GM23248 (cell line): ENCODE data around the gene METTL23.

Experiments
- EZH2 ChIP-seq: fragments of 200-600 bp; sonication (generic); IDR thresholded peaks from 2 replicates; pipeline ENCODE4 v1.6.1; 2018; ENCODE audit warnings: antibody characterized with exemption, mild to moderate bottlenecking; ENCODE audit not compliant: insufficient read depth, poor library complexity, severe bottlenecking
- EZH2phosphoT487 ChIP-seq: fragments of 200-600 bp; sonication (generic); IDR thresholded peaks from 2 replicates; pipeline ENCODE4 v1.6.1; 2018; ENCODE audit warnings: antibody characterized with exemption, moderate library complexity, mild to moderate bottlenecking, low read depth; ENCODE audit not compliant: insufficient read depth

DNA sequence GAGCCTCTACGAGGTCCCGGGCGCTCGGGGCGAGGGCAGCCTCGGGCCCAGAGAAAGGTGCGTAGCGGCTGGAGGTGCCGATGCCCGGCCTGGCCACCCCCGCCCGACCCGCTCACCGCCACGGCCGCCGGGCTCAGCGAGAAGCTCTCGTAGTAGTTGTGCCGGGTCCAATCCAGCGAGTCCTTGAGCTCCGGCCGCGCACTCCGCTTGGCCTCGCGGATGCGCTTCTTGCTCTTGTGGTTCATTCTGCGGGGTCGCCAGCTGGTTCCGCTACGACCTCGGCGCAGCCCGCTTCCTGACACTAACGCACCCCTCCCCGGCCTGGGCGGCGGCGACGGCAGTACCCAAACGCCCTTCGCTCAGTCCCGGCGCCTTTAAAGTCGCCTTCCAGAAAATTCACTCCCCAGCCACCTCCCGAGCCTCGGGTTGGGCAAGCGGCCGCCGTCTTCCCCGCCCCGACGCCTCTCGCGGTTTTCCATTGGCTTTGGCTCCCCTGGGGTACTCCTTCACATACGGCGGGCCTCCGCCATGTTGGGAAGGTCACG, 336 bp upstream of the METTL23 start, which contains the start of gene JMJD6:
- TF ChIP-seq EZH2 = no peak
- no peak for TF ChIP-seq EZH2phosphoT487
